ENCODE measurements around the gene CORIN. TPM values are rescaled to one million over a fixed set of nuclear protein-coding genes. Genes with fewer than 3 reads are reported as not detected.

The CORIN gene
- total RNA-seq, 1 experiment from 2014 or later = not detected

DNA sequence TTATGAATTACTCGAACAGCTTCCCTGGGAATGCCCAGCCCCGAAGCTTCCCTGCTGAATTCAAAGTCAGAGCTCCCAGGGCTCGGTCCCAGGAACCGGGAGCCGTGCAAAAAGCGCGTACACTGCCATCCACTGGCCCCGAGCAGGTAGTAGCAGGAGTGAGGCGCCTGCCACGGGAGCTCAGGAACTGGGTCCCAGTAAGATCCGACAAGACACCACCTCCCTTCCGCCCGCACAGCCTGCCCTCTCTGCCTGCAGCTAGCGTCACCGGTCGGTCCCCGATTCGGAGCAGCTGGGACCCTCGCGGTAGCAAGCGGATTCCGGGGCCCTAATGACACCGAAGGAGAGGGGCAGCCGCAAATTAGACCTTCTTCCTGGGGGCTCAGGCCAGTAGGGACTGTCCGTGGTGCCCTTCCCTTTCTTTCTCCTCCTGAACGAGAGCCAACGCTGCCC, 1.2 kb downstream of the CORIN start:
- DNase-seq (ENCODE audit: low read depth) = peak; percentile 78

DNA sequence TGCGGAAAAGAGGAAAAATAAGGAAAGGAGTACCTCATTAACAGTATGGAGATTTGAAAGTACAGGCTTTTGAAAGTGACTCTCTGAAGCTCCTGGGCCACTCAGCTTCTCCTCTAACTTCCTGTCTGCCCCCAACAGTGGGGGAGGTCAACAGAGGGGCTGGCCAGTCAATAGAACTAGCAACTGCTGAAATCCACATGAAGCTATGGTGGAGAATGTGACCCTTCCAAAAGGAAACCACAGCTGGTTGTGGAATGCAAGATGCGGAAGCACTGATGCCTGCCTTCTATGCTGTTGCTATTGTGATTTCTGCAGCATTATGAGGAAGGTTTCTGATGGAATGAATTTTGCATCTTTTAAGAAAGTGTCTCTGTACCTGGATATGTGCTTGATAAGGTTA, 2.4 kb downstream of the CORIN start:
- DNase-seq (ENCODE audit: low read depth) = peak; percentile 19

DNA sequence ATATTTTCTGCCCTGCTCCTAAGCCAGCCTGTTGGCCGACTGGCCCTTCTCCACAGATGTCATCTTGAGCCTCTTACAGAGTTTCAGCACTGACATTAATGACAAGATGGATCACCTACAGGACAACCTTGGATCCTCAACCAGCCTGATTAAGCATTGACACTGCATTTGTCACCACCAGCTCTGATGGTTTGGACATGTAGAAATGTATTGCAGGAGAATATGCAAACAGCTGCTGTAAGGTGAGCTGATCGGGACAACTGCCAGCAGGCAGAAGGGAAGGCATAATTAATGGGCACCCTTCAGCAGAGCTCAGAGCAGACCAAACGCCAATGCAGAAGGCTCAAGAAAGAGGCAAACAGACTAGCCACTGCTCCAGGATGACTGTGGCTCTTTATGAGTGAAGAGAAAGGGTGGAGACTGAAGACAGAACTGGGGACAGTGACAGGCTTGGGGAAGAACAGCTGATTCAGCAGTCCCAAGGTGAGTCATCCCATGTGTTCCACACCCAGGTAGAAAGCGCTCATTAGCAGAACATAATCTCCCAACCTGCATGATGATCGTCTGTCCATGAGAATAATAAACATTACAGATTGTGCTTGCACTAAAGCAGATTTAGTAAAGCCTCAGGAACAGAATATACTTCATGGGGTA, 6.7 kb downstream of the CORIN start:
- DNase-seq (ENCODE audit: low read depth) = no peak

DNA sequence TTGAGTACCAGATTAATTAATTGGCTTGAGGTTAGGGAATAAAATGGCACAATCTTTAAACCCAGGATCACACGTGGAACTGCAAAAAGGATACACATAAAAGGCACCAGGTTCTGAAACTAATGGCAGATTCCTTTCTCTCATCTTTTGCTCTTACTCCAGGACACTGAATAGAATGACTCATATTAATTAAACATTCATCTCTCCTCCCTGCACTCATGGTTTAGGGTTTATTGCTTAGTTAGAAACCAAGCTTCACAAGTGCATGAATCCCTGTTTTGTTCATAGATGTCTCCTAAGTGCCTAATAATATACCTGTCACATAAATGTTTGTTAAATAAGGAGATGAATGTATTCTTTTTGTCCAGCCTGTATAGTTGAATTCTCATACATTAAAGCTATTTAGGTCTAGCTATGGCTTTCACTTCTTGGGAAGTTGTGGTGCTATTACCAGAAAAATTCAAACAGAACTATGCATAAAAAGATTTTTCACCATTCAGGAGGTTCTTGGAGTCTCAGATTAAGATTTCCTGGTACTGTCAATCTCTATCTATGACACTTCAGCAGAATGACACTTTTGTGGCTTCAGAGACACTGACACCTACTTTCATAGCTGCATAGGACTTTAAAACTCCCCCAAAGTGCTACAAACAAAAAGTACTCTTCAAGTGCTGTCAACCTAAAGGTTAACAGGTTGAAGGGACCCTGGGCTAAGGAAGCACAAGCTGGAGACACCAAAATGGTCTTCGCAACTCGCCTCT, 7.4 kb downstream of the CORIN start:
- DNase-seq (ENCODE audit: low read depth) = no peak

DNA sequence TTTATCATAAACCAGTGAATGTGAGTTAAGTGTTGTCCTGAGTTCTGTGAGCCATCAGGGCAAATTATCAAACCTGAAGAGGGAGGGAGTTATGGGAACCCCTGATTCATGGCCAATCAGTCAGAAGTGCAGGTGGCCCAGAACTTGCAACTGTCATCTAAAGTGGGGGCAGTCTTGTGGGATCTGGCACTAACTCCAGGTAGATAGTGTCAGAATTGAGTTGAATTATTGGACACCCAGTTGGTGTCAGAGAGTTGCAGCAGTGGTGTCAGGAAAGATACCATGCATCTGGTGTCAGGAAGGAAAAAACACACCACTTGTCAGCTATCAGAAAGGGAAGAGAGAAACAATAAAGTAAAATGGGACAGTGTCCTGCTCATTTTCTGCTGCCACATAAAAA, 8.4 kb downstream of the CORIN start:
- DNase-seq (ENCODE audit: low read depth) = no peak

DNA sequence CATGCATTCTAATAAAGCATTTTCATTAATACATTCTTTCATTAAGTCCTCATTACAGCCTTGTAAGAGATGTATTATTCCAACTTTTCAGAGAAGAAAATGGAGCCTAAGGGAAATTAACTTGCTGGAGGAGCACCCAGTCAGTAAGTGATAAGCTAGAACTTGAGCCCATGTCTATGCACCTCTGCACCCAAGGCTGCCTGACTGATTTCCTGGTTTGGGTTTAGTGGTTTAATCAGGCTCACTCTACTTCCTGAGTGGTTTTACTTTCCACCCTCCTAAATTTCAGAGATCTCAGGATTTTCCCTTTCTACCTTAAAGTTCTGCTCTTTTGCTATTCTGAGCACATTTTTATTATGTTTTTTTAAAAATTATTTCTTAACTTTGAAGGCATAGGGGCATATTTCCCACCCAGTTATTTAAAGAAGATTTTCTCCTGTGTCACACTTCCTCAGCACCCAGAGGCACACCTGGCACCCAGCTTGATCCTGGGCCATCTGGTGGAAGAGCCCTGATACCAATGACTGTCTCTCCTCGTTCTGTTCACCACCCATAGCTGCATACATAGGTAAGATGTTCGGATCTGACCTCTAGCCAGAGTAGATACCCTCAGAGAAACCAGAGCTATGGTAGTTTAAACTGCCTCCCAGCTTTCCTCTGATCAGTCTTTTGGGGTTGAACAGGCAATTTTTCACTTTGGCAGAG, 10.4 kb downstream of the CORIN start:
- DNase-seq (ENCODE audit: low read depth) = no peak

DNA sequence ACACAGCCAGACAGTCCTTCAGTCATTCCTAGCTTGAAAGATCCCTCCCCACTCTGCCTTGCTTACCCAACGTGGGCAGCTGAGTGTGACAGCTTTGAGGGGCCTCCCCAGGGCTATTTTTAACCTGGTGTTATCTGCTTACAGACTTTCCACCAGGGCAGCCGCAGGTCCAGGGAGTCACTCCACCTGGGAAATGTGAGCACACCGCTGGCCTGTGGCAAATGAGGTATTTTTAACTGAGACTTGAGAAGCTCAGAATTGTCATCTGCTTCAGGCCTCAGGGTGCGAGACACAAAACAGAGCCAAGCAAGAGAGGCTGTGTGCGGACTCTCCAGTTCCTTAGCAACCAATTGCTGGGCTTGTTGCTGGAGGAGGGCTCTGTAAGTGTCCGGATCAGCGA, 13.0 kb downstream of the CORIN start:
- no peak for DNase-seq (ENCODE audit: low read depth)

DNA sequence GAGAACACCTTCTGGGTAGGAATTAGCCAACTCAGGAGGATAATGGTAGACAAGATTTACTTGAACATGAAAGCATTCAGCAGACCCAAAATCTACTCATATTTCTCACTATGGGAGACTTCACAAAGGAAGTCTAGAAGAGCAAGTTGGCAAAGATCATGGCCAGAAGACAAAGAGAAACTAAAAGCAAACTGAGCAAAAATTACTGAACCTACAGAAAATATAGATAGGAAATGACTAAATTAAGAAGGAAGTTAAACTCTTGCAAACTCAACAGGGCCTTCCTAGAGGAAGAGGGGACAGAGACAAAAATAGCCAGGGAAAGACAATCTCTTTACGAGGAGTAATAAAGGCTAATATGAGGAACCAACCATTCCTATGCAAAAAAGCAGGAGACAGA, 18.7 kb downstream of the CORIN start:
- no peak for DNase-seq (ENCODE audit: low read depth)

DNA sequence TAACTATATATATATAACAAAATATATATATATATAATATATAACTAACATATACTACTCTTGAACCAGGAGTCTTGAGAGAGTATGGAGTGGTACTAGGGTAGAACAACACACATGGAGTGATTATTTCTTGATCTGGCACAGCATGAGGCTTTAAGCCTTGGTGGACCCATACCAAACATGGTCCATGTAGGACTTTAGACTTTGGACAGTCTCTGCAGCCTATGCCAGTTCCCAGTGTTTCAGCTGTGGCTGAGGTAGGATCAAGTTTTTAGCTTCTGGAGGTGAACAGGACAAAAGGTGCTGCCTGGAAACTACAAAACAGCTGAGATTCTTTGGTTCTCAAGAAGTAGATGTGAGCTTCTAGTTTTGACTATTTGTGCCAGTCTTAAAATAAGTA, 20.6 kb downstream of the CORIN start:
- DNase-seq (ENCODE audit: low read depth) = no peak

DNA sequence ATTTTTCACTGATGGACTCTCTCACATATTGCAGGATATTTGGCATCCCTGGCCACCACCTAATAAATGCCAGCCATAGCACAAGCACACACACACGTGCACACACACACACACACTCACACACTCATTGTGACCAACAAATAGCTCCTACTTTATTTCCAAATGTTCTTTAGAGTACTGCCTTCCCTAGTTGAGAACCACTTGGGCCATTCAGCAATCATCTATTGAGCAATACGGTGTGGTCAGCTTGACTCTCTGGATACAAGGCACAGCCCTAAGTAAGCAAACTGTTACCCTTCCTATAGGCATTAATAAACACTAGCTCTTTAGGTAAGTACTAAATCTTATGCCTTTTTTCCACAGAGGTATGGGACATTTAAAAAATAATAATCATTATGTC, 21.1 kb downstream of the CORIN start:
- DNase-seq (ENCODE audit: low read depth) = no peak

DNA sequence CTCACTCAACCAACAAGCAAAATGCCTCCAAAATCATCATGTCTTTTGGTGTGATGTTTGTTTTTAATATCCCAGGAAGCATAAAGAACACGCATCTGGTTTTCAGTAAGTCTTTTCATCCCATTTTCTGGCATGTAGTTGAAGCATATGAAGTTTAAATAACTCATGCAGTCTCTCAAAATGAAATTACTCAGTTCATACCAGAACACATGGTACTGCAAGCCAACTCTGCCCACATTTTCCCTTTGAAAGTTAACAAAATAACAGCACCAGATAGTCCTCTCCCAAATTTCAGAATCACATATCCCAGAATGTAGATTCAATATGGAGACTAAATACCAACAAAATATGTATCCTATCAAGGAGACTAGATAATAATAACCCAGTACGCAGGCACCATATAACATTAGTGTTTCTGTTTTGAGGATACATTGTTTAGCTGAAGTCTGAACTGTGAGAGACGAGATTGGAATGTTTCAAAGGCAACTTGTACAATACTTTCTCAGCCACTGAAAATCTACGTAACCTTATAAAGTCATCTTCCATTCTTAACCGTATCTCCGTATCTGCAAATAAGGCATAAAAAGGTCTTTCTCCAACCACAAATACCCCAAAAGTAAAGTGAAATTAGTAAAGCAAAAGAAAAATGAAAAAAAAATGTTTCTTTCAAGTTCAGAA, 23.1 kb downstream of the CORIN start:
- no peak for DNase-seq (ENCODE audit: low read depth)

DNA sequence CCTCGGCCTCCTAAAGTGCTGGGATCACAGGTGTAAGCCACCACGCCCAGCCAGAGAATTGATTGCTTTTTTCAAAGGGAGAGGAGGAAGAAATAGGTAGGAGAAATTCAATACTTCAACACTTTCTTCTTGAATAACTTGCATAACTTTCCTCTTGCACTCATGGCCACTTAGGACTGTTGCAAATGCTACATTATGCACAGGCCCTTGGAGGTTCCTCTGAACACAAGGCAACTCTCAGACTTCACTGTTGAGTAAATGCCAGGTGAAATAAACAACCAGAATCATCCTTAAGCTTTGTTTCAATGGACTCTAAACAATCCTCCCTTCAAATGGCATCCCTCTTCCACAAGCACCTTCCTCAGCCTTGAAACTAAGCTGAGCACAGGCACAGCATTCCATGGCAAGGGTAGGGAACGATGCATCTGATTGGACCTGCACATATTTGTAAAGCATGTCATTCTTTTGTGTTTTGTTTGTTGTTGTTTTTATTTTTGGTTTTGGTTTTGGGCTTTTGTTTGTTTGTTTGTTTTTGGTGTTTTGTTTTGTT, 28.1 kb downstream of the CORIN start:
- DNase-seq (ENCODE audit: low read depth) = no peak

DNA sequence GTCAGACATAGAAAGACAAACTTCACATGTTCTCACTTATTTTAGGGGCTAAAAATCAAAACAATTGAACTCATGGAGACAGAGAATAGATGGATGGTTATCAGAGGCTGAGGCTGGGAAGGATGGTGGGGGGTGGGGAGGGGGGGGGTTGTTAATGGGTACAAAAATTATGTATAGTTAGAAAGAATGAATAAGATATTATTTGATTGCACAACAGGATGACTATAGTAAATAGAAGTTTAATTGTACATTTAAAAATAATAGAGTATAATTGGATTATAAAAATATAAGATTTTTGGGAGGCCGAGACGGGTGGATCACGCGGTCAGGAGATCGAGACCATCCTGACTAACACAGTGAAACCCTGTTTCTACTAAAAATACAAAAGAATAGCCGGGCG, 33.3 kb downstream of the CORIN start:
- no peak for DNase-seq (ENCODE audit: low read depth)

DNA sequence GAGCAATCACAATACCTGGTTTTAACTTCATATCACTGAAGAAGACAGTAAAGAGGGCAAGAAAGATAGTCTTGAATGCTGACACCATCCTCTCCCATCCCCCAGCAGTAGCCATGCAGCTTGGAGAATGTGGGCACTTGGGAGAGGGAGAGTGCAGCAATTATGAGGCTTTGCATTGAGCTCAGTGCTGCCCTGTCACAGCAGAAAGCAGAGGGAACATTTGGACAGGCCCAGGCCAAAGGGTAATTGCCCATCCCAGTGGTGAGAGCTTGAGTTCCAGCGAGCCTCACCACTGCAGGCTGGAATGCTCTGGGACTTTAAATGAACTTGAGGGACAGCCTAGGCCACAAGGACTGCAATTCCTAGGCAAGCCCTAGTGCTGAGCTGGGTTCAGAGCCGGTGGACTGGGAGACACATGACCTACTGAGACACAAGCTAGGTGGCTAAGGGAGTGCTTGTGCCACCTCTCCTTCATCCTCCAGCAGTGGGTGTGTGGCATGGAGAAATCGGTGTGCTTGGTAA, 36.3 kb downstream of the CORIN start:
- DNase-seq (ENCODE audit: low read depth) = no peak

DNA sequence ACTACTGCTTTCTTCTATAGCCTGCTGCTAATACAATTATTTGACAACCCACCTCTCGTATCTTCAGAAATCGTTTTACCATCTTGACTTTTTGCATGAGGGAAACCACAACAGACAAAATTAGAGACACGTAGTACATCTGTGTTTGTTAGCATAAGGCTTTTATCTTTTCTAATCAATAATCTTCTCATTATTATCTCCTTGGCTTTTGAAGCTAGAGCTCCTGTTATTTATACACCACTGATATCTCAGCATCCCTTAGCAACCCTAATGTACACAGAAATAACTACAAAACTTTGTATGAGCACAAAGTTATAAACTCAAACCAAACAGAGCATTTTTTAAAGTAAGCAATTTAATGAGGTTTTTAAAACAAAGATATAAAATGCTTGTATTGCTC, 39.7 kb downstream of the CORIN start:
- DNase-seq (ENCODE audit: low read depth) = no peak

DNA sequence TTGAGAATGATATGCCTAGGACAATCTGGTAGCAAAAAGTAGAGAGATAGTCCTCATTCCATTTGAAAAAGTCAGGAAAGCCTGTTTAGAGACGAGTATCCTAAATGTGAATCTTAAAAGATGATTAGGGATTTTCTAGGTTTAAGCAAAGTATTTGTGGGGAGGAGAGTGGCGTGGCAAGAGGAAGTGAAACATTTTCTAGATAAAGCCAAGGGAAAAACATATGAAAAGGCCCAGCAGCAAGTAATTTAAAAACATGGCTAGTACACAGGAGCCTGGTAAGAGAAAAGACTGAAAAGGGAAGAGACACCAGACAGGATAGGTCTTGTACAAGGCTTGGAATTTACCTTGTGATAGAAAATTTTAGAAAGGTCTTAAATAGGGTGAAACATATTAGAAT, 45.9 kb downstream of the CORIN start:
- DNase-seq (ENCODE audit: low read depth) = no peak

DNA sequence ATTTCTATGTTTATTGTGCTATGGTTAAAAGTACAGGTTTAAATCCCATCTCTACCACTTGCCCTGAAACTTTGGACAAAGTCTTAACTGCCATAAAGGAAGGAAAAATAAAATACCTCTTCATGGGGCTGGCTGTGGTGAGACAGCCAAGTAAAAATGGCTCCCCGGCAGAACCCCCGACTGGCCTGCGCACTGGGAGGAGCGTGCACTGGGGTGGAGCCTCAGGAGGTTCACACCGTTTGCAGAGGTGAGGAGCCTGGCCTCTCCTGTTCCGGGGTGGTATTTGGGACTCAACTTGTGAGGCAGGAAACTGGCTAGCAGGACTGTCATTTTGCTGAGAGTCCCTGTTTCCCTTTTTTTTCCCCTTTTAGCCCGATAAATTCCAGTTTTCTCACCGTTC, 47.8 kb downstream of the CORIN start:
- DNase-seq (ENCODE audit: low read depth) = no peak

DNA sequence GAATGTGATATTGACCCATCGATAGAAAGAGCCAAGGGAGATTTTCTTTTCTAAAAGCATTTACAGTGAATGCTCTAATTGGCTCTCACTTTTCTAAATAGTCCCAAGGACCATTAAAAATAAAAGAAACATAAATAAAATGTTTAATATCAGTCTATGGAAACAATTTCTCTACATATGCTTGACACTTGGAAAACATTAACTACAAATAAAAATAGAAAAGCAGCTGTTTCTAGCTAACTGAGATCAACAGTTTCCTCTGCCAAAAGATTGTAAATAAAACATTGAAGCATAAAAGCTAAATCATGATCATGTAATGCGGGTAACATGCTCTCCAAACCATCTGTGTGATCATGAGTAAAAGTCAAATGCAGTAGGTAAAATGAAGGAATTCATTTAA, 49.7 kb downstream of the CORIN start:
- DNase-seq (ENCODE audit: low read depth) = no peak

DNA sequence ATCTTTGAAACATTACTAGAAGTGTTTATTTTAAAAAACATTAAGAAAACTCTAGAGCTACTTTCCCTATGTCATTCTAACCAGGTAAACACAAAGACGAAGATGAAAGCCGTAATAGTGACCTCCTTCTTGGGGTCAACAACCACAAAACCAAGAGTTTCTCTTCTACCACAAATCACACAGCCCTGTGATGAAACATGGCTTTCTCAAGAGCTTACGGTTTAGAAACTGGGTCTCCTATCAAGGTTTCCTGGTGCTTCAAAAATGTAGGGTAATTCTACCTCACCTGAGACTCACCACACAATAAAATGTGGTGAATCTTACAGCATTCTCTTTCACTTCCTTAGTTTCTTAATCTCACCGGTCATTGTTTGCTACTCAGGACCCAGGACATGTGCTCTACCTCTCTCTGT, 50.9 kb downstream of the CORIN start:
- DNase-seq (ENCODE audit: low read depth) = no peak

DNA sequence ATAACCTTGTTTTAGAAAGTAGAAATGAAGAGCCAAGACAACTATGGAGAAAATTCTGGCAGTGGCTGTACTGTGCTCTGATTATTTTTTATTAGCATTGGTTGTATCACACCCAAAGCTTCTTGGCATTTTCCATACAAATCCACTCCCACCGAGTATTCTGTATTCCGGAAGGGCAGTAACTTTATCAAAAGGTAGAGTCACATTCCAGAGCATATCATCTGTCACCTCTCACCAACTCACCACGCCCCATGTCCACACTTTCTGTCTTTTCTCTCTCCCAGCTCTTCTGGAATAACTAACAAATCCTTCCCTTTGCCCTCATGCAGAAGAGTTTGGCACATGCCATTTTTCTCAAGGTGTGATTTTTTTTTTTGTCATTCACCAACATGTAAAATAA, 52.7 kb downstream of the CORIN start:
- DNase-seq (ENCODE audit: low read depth) = no peak

DNA sequence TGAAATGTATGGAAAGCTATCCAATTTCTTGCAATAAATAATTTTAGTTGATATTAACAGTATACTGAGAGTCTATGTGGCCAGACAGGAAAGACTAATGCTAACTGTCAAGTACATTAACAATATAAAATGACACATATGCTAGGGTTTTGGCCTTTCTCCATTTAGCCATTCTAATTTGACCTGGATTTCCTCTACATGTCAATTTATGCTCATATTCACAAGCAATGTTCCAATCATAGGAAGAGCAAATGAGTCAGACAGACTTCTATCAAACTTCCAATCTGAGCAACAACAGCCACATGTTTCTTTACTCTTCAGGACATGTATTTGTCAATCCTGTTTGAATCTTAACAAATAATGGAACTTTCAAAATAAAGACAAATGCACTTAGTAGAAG, 53.6 kb downstream of the CORIN start:
- no peak for DNase-seq (ENCODE audit: low read depth)

DNA sequence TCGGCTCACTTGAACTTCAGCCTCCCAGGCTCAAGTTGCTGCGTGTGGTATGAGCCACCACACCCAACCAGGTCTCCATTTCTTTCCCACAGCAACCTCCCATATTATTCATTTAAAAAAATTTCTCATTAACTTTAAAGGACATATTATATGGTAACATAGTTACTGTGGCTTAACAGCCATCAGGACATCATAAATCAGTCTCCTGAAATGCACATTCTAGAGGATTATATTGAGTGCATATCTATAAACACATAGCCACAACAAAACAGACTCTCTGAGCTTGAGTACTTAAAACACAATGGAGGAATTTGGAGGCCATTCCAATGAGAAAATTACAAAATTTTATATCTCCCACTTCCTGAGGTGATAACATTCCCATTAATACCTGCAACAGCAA, 61.5 kb downstream of the CORIN start:
- no peak for DNase-seq (ENCODE audit: low read depth)
